Chondrocyte (in vitro differentiated cells): Measurements from ENCODE around the gene MALT1. TPM values are rescaled to one million over a fixed set of nuclear protein-coding genes. Genes with fewer than 3 reads are reported as not detected.

Source experiments
- DNase-seq: peaks from one replicate; pipeline ENCODE4 v3.0.0; 2021; ENCODE audit warnings: mixed read lengths, low spot score
- H3K27ac Mint-ChIP-seq: one replicate; pipeline ENCODE4 v1.8.0; 2021; ENCODE audit warnings: mild to moderate bottlenecking, moderate library complexity, mixed read lengths; ENCODE audit not compliant: unreplicated experiment
- H3K27me3 Mint-ChIP-seq: 2 replicates; pipeline ENCODE4 v1.8.0; 2021; ENCODE audit warnings: low read depth, mixed read lengths
- H3K36me3 Mint-ChIP-seq: 2 replicates; pipeline ENCODE4 v1.8.0; 2021; ENCODE audit warnings: low read depth, mixed read lengths
- H3K4me1 Mint-ChIP-seq: 2 replicates; pipeline ENCODE4 v1.8.0; 2021; ENCODE audit warnings: low read depth, mild to moderate bottlenecking, mixed read lengths
- H3K4me3 Mint-ChIP-seq: one replicate; pipeline ENCODE4 v1.8.0; 2021; ENCODE audit warnings: mild to moderate bottlenecking, moderate library complexity, mixed read lengths; ENCODE audit not compliant: unreplicated experiment
- H3K9me3 Mint-ChIP-seq: 2 replicates; pipeline ENCODE4 v1.8.0; 2021; ENCODE audit warnings: low read depth, mixed read lengths
- CTCF ChIP-seq: fragments of 200-600 bp; sonication (generic); IDR thresholded peaks from 2 replicates; pipeline ENCODE4 v1.5.0; 2021; ENCODE audit warnings: antibody characterized with exemption, mild to moderate bottlenecking, moderate library complexity
- total RNA-seq: library from RNA; stranded (reverse); gene quantifications from 3 replicates; pipeline ENCODE4 v1.2.1, GENCODE V29; 2021

Gene MALT1
- total RNA-seq, 1 donor from 2014 or later = 17.4 TPM

- Mint-ChIP-seq H3K27ac (no peak overlapping the region), H3K36me3 (peaks cover 16% of the 10 kb centered on the region), H3K27me3 (no peaks in the 10 kb centered on the region), H3K4me1 (peaks cover 3% of the 10 kb centered on the region), H3K4me3 (no peak overlapping the region), H3K9me3 (no peaks in the 10 kb centered on the region)
- TF ChIP-seq CTCF = no peak
- DNase-seq = no peak
Measured at GRCh38 chr18:58692422-58693185, 21.3 kb downstream of the MALT1 start.

GRCh38 chr18:58694221-58694620 is 23.0 kb downstream of the MALT1 start:
- Mint-ChIP-seq H3K27me3 (no peaks in the 10 kb centered on the region), H3K9me3 (no peaks in the 10 kb centered on the region), H3K4me1 (peaks cover 3% of the 10 kb centered on the region), H3K36me3 (peaks cover 19% of the 10 kb centered on the region), H3K4me3 (no peak overlapping the region), H3K27ac (no peak overlapping the region)
- TF ChIP-seq CTCF = no peak
- no peak for DNase-seq

GRCh38 chr18:58694720-58695468 is 23.6 kb downstream of the MALT1 start:
- Mint-ChIP-seq H3K27ac (no peak overlapping the region), H3K9me3 (no peaks in the 10 kb centered on the region), H3K36me3 (peaks cover 16% of the 10 kb centered on the region), H3K4me3 (no peak overlapping the region), H3K4me1 (peaks cover 3% of the 10 kb centered on the region), H3K27me3 (no peaks in the 10 kb centered on the region)
- TF ChIP-seq CTCF = no peak
- DNase-seq = no peak

GRCh38 chr18:58695772-58696171 is 24.5 kb downstream of the MALT1 start:
- DNase-seq = no peak
- H3K27me3 Mint-ChIP-seq = no peaks in the 10 kb centered on the region
- H3K4me3 Mint-ChIP-seq = no peak overlapping the region
- H3K4me1 Mint-ChIP-seq = peaks cover 3% of the 10 kb centered on the region
- peaks cover 11% of the 10 kb centered on the region for H3K36me3 Mint-ChIP-seq
- TF ChIP-seq CTCF = no peak
- H3K27ac Mint-ChIP-seq = no peak overlapping the region
- H3K9me3 Mint-ChIP-seq = no peaks in the 10 kb centered on the region

GRCh38 chr18:58697146-58697545 is 25.9 kb downstream of the MALT1 start:
- no peak overlapping the region for H3K27ac Mint-ChIP-seq
- H3K27me3 Mint-ChIP-seq = no peaks in the 10 kb centered on the region
- H3K4me3 Mint-ChIP-seq = no peak overlapping the region
- no peaks in the 10 kb centered on the region for H3K9me3 Mint-ChIP-seq
- TF ChIP-seq CTCF = no peak
- H3K36me3 Mint-ChIP-seq = peaks cover 17% of the 10 kb centered on the region
- DNase-seq = no peak
- peaks cover 3% of the 10 kb centered on the region for H3K4me1 Mint-ChIP-seq
